ENCODE data around the gene COQ10A.
A peak's percentile ranks its signal among the peaks of the same experiment; 100 is the strongest.
"Not testable (repeated sequence)": the region's sequence is repeated elsewhere in the genome, so short reads cannot be mapped to it uniquely, and the experiment has no call there.

The COQ10A gene

GRCh38 chr12:56278905-56279304, 12.2 kb downstream of the COQ10A start:
- no peak for DNase-seq (ENCODE audit: low spot score)

GRCh38 chr12:56280849-56281248, 14.1 kb downstream of the COQ10A start:
- DNase-seq (ENCODE audit: low spot score) = no peak

GRCh38 chr12:56282030-56282429, 15.3 kb downstream of the COQ10A start:
- no peak for DNase-seq (ENCODE audit: low spot score)

GRCh38 chr12:56282579-56282978, 15.8 kb downstream of the COQ10A start:
- no peak for DNase-seq (ENCODE audit: low spot score)

- not testable (repeated sequence) for DNase-seq (ENCODE audit: low spot score)
These were observed 17.5 kb downstream of the COQ10A start for GRCh38 chr12:56284263-56284662.

GRCh38 chr12:56286044-56286830, 19.5 kb downstream of the COQ10A start:
- no peak for DNase-seq (ENCODE audit: low spot score)

- DNase-seq (ENCODE audit: low spot score) = no peak
These were observed 22.1 kb downstream of the COQ10A start for GRCh38 chr12:56288705-56289387.

GRCh38 chr12:56293795-56294194, 27.1 kb downstream of the COQ10A start:
- no peak for DNase-seq (ENCODE audit: low spot score)

GRCh38 chr12:56296295-56296694, 29.6 kb downstream of the COQ10A start:
- no peak for DNase-seq (ENCODE audit: low spot score)

- no peak for DNase-seq (ENCODE audit: low spot score)
These were observed 30.7 kb downstream of the COQ10A start for GRCh38 chr12:56297400-56297799.

- DNase-seq (ENCODE audit: low spot score) = no peak
These were observed 32.1 kb downstream of the COQ10A start for GRCh38 chr12:56298828-56299227.

- no peak for DNase-seq (ENCODE audit: low spot score)
These were observed 32.6 kb downstream of the COQ10A start for GRCh38 chr12:56299308-56299852.

GRCh38 chr12:56299853-56300643, 33.3 kb downstream of the COQ10A start, which contains the start of gene CS:
TSS of gene CS (minus strand) at chr12:56300330. CDS start at chr12:56300201, 129 bp downstream.
- DNase-seq (ENCODE audit: low spot score) = peak; percentile 98

- no peak for DNase-seq (ENCODE audit: low spot score)
These were observed 34.1 kb downstream of the COQ10A start for GRCh38 chr12:56300644-56301464.

- DNase-seq (ENCODE audit: low spot score) = no peak
These were observed 37.5 kb downstream of the COQ10A start for GRCh38 chr12:56304276-56304675.

GRCh38 chr12:56304872-56305590, 38.3 kb downstream of the COQ10A start:
- no peak for DNase-seq (ENCODE audit: low spot score)

GRCh38 chr12:56307221-56307965, 40.7 kb downstream of the COQ10A start:
- no peak for DNase-seq (ENCODE audit: low spot score)

- no peak for DNase-seq (ENCODE audit: low spot score)
These were observed 42.0 kb downstream of the COQ10A start for GRCh38 chr12:56308714-56309113.

- no peak for DNase-seq (ENCODE audit: low spot score)
These were observed 44.3 kb downstream of the COQ10A start for GRCh38 chr12:56311003-56311402.

- DNase-seq (ENCODE audit: low spot score) = no peak
These were observed 48.5 kb downstream of the COQ10A start for GRCh38 chr12:56315249-56315621.
